ENCODE measurements around the gene MAIP1.
A peak's percentile ranks its signal among the peaks of the same experiment; 100 is the strongest.

Gene MAIP1, protein sequence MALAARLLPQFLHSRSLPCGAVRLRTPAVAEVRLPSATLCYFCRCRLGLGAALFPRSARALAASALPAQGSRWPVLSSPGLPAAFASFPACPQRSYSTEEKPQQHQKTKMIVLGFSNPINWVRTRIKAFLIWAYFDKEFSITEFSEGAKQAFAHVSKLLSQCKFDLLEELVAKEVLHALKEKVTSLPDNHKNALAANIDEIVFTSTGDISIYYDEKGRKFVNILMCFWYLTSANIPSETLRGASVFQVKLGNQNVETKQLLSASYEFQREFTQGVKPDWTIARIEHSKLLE

DNA sequence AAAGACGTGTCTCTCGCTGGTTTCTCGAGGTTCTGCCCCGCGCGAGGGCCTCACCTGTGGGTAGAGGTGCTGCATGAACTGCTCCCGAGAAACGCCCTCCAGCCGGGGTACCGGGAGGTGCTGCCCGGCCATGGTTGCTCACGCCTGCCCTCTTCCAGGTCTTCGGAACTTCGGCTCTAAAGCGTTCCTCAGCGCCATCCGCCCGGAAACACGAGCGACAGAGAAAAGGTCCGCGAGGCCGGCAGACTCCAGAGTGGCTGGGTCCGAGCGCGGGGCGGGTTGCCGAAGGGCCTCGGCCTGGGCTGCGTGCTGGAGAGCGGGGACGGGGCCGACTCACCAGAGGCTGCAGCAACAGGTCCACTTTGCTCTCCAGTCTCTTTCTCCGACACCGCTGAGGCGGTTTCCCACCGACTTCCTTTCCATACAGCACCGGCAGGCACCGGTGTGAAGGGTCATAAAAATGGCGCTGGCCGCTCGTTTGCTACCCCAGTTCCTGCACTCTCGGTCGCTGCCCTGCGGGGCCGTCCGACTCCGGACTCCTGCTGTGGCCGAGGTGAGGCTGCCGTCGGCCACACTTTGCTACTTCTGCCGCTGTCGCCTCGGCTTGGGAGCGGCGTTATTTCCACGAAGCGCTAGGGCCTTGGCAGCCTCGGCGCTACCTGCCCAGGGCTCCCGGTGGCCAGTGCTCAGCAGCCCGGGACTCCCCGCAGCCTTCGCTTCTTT, at the start of gene MAIP1, which contains the start of gene TYW5:
Gene MAIP1 (plus strand): TSS at position 244 of the 723 bp plus-strand sequence. CDS start 217 bp downstream, at position 461.
Gene TYW5 (minus strand): TSS at position 153 of the 723 bp plus-strand sequence. CDS start 21 bp downstream, at position 132.
- Histone ChIP-seq H3K4me2 (ENCODE audit: low read length) (peak within 1 kb of the TSS; percentile 86), H3K9me3 (ENCODE audit: control insufficient read depth, insufficient read depth, low read length) (no peaks in the 10 kb centered on the region), H4K20me1 (ENCODE audit: control insufficient read depth, insufficient read depth, low read depth, low read length) (no peaks in the 10 kb centered on the region; the same call in 1 of the 2 replicates), H3F3A (ENCODE audit: control insufficient read depth, insufficient read depth) (no peaks in the 10 kb centered on the region), H3K27me3 (ENCODE audit: control insufficient read depth, low read length) (no peaks in the 10 kb centered on the region), H3K36me3 (ENCODE audit: control insufficient read depth, low read length) (peaks cover 47% of the 10 kb centered on the region), H3K27ac (ENCODE audit: low read depth, low read length) (peak within 1 kb of the TSS; percentile 61), H3K4me3 (ENCODE audit: low read length) (peak within 1 kb of the TSS; percentile 97), H3K4me1 (ENCODE audit: control insufficient read depth, low read length) (peaks cover 27% of the 10 kb centered on the region), H3K79me2 (ENCODE audit: control insufficient read depth, low read length) (peaks cover 80% of the 10 kb centered on the region), H3K9me2 (replicated peaks; ENCODE audit: control insufficient read depth, low read length) (no peaks in the 10 kb centered on the region)
- TF ChIP-seq EZH2phosphoT487 (IDR thresholded peaks at IDR 0.05; ENCODE audit: borderline replicate concordance, low read length), result no peak
- TF ChIP-seq, protein P1, sequence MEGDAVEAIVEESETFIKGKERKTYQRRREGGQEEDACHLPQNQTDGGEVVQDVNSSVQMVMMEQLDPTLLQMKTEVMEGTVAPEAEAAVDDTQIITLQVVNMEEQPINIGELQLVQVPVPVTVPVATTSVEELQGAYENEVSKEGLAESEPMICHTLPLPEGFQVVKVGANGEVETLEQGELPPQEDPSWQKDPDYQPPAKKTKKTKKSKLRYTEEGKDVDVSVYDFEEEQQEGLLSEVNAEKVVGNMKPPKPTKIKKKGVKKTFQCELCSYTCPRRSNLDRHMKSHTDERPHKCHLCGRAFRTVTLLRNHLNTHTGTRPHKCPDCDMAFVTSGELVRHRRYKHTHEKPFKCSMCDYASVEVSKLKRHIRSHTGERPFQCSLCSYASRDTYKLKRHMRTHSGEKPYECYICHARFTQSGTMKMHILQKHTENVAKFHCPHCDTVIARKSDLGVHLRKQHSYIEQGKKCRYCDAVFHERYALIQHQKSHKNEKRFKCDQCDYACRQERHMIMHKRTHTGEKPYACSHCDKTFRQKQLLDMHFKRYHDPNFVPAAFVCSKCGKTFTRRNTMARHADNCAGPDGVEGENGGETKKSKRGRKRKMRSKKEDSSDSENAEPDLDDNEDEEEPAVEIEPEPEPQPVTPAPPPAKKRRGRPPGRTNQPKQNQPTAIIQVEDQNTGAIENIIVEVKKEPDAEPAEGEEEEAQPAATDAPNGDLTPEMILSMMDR (IDR thresholded peaks at IDR 0.05; ENCODE audit: low read depth, low read length, poor library complexity, severe bottlenecking), result peak; percentile 33

DNA sequence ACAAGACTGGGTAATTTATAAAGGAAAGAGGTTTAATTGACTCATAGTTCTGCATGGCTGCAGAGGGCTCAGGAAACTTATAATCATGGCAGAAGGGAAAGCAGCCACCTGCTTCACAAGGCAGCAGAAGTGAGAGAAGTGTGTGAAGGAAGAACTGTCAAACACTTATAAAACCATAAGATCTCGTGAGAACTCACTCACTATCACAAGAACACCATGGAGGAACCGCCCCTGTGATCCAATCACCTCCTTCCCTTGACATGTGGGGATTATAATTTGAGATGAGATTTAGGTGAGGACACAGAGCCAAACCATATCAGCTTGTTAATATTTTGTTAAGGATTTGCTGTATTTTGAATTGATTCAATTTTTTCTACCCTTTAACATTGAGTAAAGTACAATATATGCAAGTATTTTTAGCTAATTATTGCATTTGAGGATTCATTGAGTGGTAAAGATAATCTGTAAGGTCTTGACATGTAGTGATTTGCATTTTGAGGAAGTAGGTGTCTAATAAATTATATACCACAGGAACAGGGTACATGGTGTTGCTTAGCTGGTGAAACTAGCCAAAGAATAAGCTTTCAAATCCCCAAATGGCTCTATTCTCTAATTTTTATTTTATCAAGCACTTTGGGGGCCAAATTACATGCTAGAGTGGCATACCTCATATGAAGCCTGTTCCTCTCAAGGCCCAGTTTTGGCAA, 48.2 kb upstream of the MAIP1 start:
- no peaks in the 10 kb centered on the region for H3K9me3 ChIP-seq (ENCODE audit: control insufficient read depth, insufficient read depth, low read length)
- H3K36me3 ChIP-seq (ENCODE audit: control insufficient read depth, low read length), result peaks cover 9% of the 10 kb centered on the region
- 0 out of 2 replicates have a peak, but pooled peaks cover 5% of the 10 kb centered on the region for H4K20me1 ChIP-seq (ENCODE audit: control insufficient read depth, insufficient read depth, low read depth, low read length)
- no peak overlapping the region for H3K4me3 ChIP-seq (ENCODE audit: low read length)
- H3K4me1 ChIP-seq (ENCODE audit: control insufficient read depth, low read length), result peaks cover 20% of the 10 kb centered on the region
- H3K4me2 ChIP-seq (ENCODE audit: low read length), result peak overlapping the region; percentile 23
- TF ChIP-seq, protein P1 (IDR thresholded peaks at IDR 0.05; ENCODE audit: low read depth, low read length, poor library complexity, severe bottlenecking), result no peak
- no peak for TF ChIP-seq EZH2phosphoT487 (IDR thresholded peaks at IDR 0.05; ENCODE audit: borderline replicate concordance, low read length)
- H3K9me2 ChIP-seq (replicated peaks; ENCODE audit: control insufficient read depth, low read length), result no peaks in the 10 kb centered on the region
- H3F3A ChIP-seq (ENCODE audit: control insufficient read depth, insufficient read depth), result no peaks in the 10 kb centered on the region
- no peaks in the 10 kb centered on the region for H3K27me3 ChIP-seq (ENCODE audit: control insufficient read depth, low read length)
- H3K27ac ChIP-seq (ENCODE audit: low read depth, low read length), result no peak overlapping the region
- peaks cover 20% of the 10 kb centered on the region for H3K79me2 ChIP-seq (ENCODE audit: control insufficient read depth, low read length)

DNA sequence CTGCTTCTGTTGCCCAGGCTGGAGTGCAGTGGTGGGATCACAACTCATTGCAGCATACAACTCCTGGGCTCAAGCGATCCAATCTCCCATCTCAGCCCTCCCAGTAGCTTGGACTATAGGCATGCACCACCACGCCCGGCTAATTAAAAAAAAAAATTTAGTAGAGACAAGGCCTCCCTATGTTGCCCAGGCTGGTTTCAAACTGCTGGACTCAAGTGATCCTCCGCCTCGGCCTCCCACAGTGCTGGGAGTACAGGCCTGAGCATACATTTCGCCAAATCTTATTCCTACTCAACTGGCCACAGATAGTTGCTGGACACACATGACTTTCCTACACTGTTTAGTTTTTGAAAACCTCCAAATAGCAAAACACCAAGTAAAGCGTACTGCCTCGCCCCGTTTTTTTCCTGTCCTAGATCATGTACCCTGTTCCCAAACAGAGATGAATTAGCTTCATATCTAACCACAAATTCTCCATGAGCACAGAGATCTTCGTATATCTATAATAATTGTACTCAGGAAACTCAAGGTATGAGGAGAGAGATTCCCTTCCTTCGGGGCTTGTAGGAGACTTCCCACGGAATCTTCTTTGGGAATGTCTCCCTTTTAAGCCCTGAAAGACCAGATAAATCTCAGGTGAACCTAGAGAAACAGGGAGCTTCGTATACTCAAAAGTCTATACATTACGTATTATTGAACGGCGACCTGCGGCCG, 44.9 kb upstream of the MAIP1 start:
- Histone ChIP-seq H3K9me3 (ENCODE audit: control insufficient read depth, insufficient read depth, low read length) (no peaks in the 10 kb centered on the region), H3K27me3 (ENCODE audit: control insufficient read depth, low read length) (no peaks in the 10 kb centered on the region), H4K20me1 (ENCODE audit: control insufficient read depth, insufficient read depth, low read depth, low read length) (0 out of 2 replicates have a peak, but pooled peaks cover 8% of the 10 kb centered on the region), H3K27ac (ENCODE audit: low read depth, low read length) (peak overlapping the region; percentile 85), H3K79me2 (ENCODE audit: control insufficient read depth, low read length) (peaks cover 49% of the 10 kb centered on the region), H3K4me1 (ENCODE audit: control insufficient read depth, low read length) (peaks cover 36% of the 10 kb centered on the region), H3K4me2 (ENCODE audit: low read length) (peak overlapping the region; percentile 73), H3K4me3 (ENCODE audit: low read length) (peak overlapping the region; percentile 100), H3K9me2 (replicated peaks; ENCODE audit: control insufficient read depth, low read length) (no peaks in the 10 kb centered on the region), H3K36me3 (ENCODE audit: control insufficient read depth, low read length) (peaks cover 34% of the 10 kb centered on the region), H3F3A (ENCODE audit: control insufficient read depth, insufficient read depth) (no peaks in the 10 kb centered on the region; the same call in 1 of the 2 replicates)
- TF ChIP-seq, protein P1 (IDR thresholded peaks at IDR 0.05; ENCODE audit: low read depth, low read length, poor library complexity, severe bottlenecking), result no peak
- TF ChIP-seq EZH2phosphoT487 (IDR thresholded peaks at IDR 0.05; ENCODE audit: borderline replicate concordance, low read length), result no peak
